NB4 (cell line): ENCODE results near the gene CAMKMT.

Experiments used
- DNase-seq: peaks from one replicate; pipeline ENCODE4 v3.0.0; 2010; ENCODE audit warnings: low read depth
- H3K4me3 ChIP-seq: one replicate; pipeline ENCODE4 v1.5.1; 2011; ENCODE audit warnings: mild to moderate bottlenecking, low read depth, low read length, moderate library complexity
- MYC ChIP-seq: IDR thresholded peaks from 2 replicates; pipeline ENCODE4 v1.6.1; 2011; ENCODE audit warnings: low read depth, low read length
- POLR2A ChIP-seq: IDR thresholded peaks from 2 replicates; pipeline ENCODE4 v1.6.1; 2011; ENCODE audit warnings: mild to moderate bottlenecking; ENCODE audit not compliant: insufficient read length; ENCODE audit errors: extremely low read depth
- TF ChIP-seq, protein P1 (sequence below): IDR thresholded peaks from 2 replicates; pipeline ENCODE4 v1.6.1; 2011; ENCODE audit warnings: low read depth, low read length
- TF ChIP-seq, protein P2 (sequence below): IDR thresholded peaks from one replicate; pipeline ENCODE4 v1.5.1; 2012; ENCODE audit warnings: low read depth, low read length

The CAMKMT gene

GRCh38 chr2:44777036-44777435 is 415.3 kb downstream of the CAMKMT start:
- H3K4me3 ChIP-seq, result no peak overlapping the region
- DNase-seq, result no peak

GRCh38 chr2:44777537-44777936 is 415.8 kb downstream of the CAMKMT start:
- H3K4me3 ChIP-seq, result no peak overlapping the region
- DNase-seq, result peak; percentile 15
- TF ChIP-seq POLR2A, result no peak
- TF ChIP-seq, protein P1, sequence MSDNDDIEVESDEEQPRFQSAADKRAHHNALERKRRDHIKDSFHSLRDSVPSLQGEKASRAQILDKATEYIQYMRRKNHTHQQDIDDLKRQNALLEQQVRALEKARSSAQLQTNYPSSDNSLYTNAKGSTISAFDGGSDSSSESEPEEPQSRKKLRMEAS, result no peak
- TF ChIP-seq MYC, result no peak
- TF ChIP-seq, protein P2, sequence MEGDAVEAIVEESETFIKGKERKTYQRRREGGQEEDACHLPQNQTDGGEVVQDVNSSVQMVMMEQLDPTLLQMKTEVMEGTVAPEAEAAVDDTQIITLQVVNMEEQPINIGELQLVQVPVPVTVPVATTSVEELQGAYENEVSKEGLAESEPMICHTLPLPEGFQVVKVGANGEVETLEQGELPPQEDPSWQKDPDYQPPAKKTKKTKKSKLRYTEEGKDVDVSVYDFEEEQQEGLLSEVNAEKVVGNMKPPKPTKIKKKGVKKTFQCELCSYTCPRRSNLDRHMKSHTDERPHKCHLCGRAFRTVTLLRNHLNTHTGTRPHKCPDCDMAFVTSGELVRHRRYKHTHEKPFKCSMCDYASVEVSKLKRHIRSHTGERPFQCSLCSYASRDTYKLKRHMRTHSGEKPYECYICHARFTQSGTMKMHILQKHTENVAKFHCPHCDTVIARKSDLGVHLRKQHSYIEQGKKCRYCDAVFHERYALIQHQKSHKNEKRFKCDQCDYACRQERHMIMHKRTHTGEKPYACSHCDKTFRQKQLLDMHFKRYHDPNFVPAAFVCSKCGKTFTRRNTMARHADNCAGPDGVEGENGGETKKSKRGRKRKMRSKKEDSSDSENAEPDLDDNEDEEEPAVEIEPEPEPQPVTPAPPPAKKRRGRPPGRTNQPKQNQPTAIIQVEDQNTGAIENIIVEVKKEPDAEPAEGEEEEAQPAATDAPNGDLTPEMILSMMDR, result no peak

More at GRCh38 chr2:44777036-44777435, 415.3 kb downstream of the CAMKMT start:
- TF ChIP-seq, protein P2, result no peak
- TF ChIP-seq MYC, result no peak
- TF ChIP-seq, protein P1, result no peak
- no peak for TF ChIP-seq POLR2A

GRCh38 chr2:44778221-44778654 is 416.5 kb downstream of the CAMKMT start:
- H3K4me3 ChIP-seq, result peak overlapping the region; percentile 43
- TF ChIP-seq, protein P2, result no peak
- TF ChIP-seq POLR2A, result no peak
- TF ChIP-seq MYC, result no peak
- TF ChIP-seq, protein P1, result no peak

DNA sequence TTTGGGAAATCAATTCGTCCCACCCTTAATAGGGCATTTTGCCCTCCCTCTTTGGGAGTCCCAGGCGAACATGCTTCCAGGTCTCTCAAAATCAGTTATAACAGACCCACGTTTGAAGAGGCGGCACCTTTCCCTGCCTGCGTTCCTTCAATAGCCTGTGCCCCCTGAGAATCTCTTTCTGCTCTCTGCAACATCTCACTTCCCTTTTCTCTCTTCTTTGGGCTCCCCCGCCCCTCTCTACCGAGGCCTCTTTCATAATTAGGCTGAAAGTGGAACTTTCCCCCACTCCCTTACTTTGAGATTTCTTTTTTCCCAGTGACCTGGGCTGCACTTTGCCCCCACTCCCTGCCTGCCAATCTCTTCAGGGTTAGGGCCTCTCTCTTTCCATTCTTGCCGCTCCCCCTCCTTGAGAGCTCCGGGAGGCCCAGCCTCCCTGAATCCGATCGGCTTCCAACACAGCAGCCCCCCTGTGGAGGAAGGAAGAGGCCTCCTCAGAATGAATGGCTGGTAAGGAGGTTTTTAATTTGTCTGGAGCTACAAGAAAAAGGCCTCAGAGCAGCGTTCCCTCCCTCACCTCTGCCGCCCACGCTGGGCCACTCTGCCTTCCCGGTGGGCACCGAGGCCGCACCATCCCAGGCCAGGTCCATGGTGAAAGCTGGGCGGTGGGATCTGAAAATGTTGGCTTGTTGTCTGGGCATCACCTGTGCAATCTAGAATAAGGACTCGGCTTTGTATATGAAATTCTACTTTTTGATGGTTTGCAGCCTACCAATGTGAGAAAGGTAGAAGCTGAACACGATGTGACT is 417.1 kb downstream of the CAMKMT start:
- peak; percentile 91 for DNase-seq
- H3K4me3 ChIP-seq, result peak overlapping the region; percentile 43
- TF ChIP-seq, protein P2, result no peak
- TF ChIP-seq POLR2A (no peak), MYC (no peak)
- TF ChIP-seq, protein P1, result no peak

More at GRCh38 chr2:44778221-44778654, 416.5 kb downstream of the CAMKMT start:
- peak; percentile 70 for DNase-seq

- no peak for TF ChIP-seq POLR2A
- TF ChIP-seq, protein P2, result no peak
- TF ChIP-seq, protein P1, result no peak
- no peak for DNase-seq
- H3K4me3 ChIP-seq, result no peak overlapping the region
Measured at GRCh38 chr2:44779793-44780192, 418.0 kb downstream of the CAMKMT start.
